SU-DHL-6 (cell line): ENCODE results near the gene HEATR1.

Experiments used
- H2AFZ ChIP-seq: fragments of 200-600 bp; sonication (generic); 2 replicates; pipeline ENCODE4 v1.6.1; 2014; ENCODE audit warnings: low read depth, mild to moderate bottlenecking, moderate library complexity, mixed read lengths, antibody characterized with exemption, low read length; ENCODE audit not compliant: severe bottlenecking
- H3F3A ChIP-seq: fragments of 200-600 bp; shearing (Covaris generic); 2 replicates; pipeline ENCODE4 v1.6.0; 2016; ENCODE audit warnings: antibody characterized with exemption, mild to moderate bottlenecking; ENCODE audit not compliant: insufficient read depth
- H3K27ac ChIP-seq: fragments of 200-600 bp; sonication (generic); 2 replicates; pipeline ENCODE4 v1.5.1; 2016; ENCODE audit warnings: low read depth, mild to moderate bottlenecking, low read length, moderate library complexity, mixed read lengths
- H3K27me3 ChIP-seq: fragments of 200-600 bp; sonication (generic), shearing (Covaris generic); 2 replicates; pipeline ENCODE4 v1.6.0; 2014; ENCODE audit warnings: mild to moderate bottlenecking, low read length
- H3K36me3 ChIP-seq: fragments of 200-600 bp; sonication (generic); 2 replicates; pipeline ENCODE4 v1.6.1; 2014; ENCODE audit warnings: mild to moderate bottlenecking, low read length, mixed read lengths
- H3K4me2 ChIP-seq: fragments of 300-600, 200-600 bp; shearing (Covaris generic), sonication (generic); 2 replicates; pipeline ENCODE4 v1.6.0; 2014; ENCODE audit warnings: low read length, low read depth, mild to moderate bottlenecking; ENCODE audit not compliant: poor library complexity, severe bottlenecking
- H3K4me3 ChIP-seq: fragments of 200-600 bp; sonication (generic); 2 replicates; pipeline ENCODE4 v1.5.1; 2014; ENCODE audit warnings: antibody characterized with exemption, low read length, mild to moderate bottlenecking, mixed read lengths; ENCODE audit not compliant: insufficient read depth, poor library complexity, severe bottlenecking
- H3K79me2 ChIP-seq: fragments of 200-600 bp; sonication (generic); 2 replicates; pipeline ENCODE4 v1.6.1; 2014; ENCODE audit warnings: mild to moderate bottlenecking, low read length, moderate library complexity; ENCODE audit not compliant: insufficient read depth
- H3K9ac ChIP-seq: fragments of 200-600 bp; sonication (generic); 2 replicates; pipeline ENCODE4 v1.7.0; 2014; ENCODE audit warnings: mild to moderate bottlenecking, low read length
- H3K9me2 ChIP-seq: fragments of 200-600 bp; sonication (generic); replicated peaks from 2 replicates; pipeline ENCODE4 v1.6.1; 2014; ENCODE audit warnings: low read length; ENCODE audit not compliant: insufficient read depth
- H3K9me3 ChIP-seq: fragments of 200-600 bp; sonication (generic); 2 replicates; pipeline ENCODE4 v1.6.1; 2014; ENCODE audit warnings: low read length, mixed read lengths; ENCODE audit not compliant: insufficient read depth
- H4K20me1 ChIP-seq: fragments of 200-600 bp; sonication (generic); 2 replicates; pipeline ENCODE4 v1.6.1; 2014; ENCODE audit warnings: low read depth, mild to moderate bottlenecking, antibody characterized with exemption, low read length, moderate library complexity, mixed read lengths
- CTCF ChIP-seq: fragments of 200-600 bp; sonication (generic); IDR thresholded peaks from one replicate; pipeline ENCODE4 v1.5.1; 2017; ENCODE audit warnings: antibody characterized with exemption, mild to moderate bottlenecking, low read length, moderate library complexity; ENCODE audit not compliant: insufficient read depth, poor library complexity, severe bottlenecking
- EZH2phosphoT487 ChIP-seq: fragments of 200-600 bp; sonication (generic), shearing (Covaris generic); conservative IDR thresholded peaks from 2 replicates; pipeline ENCODE4 v1.6.1; 2018; ENCODE audit warnings: mild to moderate bottlenecking, antibody characterized with exemption, low read length, moderate library complexity, mixed read lengths

Gene HEATR1

GRCh38 chr1:236576004-236576403, 28.3 kb downstream of the HEATR1 start:
- Histone ChIP-seq H3K27ac (no peak overlapping the region), H3K9me2 (no peaks in the 10 kb centered on the region), H3K36me3 (peaks cover 68% of the 10 kb centered on the region), H3F3A (no peaks in the 10 kb centered on the region), H3K4me2 (no peak overlapping the region), H3K27me3 (no peaks in the 10 kb centered on the region), H2AFZ (no peak overlapping the region), H3K4me3 (no peak overlapping the region), H4K20me1 (no peaks in the 10 kb centered on the region), H3K79me2 (no peaks in the 10 kb centered on the region), H3K9ac (no peak overlapping the region), H3K9me3 (no peaks in the 10 kb centered on the region)
- TF ChIP-seq EZH2phosphoT487 (no peak), CTCF (no peak)

GRCh38 chr1:236575523-236575922, 28.8 kb downstream of the HEATR1 start:
- no peak overlapping the region for H3K4me3 ChIP-seq
- H3K9ac ChIP-seq = no peak overlapping the region
- peaks cover 72% of the 10 kb centered on the region for H3K36me3 ChIP-seq
- H4K20me1 ChIP-seq = no peaks in the 10 kb centered on the region
- H3K9me3 ChIP-seq = no peaks in the 10 kb centered on the region
- no peak overlapping the region for H3K4me2 ChIP-seq
- no peak overlapping the region for H3K27ac ChIP-seq
- no peaks in the 10 kb centered on the region for H3K79me2 ChIP-seq
- TF ChIP-seq EZH2phosphoT487 = no peak
- TF ChIP-seq CTCF = no peak
- no peaks in the 10 kb centered on the region for H3K27me3 ChIP-seq
- no peaks in the 10 kb centered on the region for H3F3A ChIP-seq
- H2AFZ ChIP-seq = no peak overlapping the region
- H3K9me2 ChIP-seq = no peaks in the 10 kb centered on the region

- Histone ChIP-seq H3K9me2 (no peaks in the 10 kb centered on the region), H4K20me1 (no peaks in the 10 kb centered on the region), H3F3A (no peaks in the 10 kb centered on the region), H3K36me3 (peaks cover 50% of the 10 kb centered on the region; the same call in 1 of the 2 replicates), H3K27ac (no peak overlapping the region), H3K79me2 (no peaks in the 10 kb centered on the region), H3K4me3 (no peak overlapping the region), H3K4me2 (no peak overlapping the region), H3K9me3 (no peaks in the 10 kb centered on the region), H2AFZ (no peak overlapping the region), H3K27me3 (no peaks in the 10 kb centered on the region), H3K9ac (no peak overlapping the region)
- TF ChIP-seq CTCF (no peak), EZH2phosphoT487 (no peak)
These were observed 35.9 kb downstream of the HEATR1 start for GRCh38 chr1:236568285-236568894.
